Measurements from ENCODE around the gene CXCL8.

The CXCL8 gene

DNA sequence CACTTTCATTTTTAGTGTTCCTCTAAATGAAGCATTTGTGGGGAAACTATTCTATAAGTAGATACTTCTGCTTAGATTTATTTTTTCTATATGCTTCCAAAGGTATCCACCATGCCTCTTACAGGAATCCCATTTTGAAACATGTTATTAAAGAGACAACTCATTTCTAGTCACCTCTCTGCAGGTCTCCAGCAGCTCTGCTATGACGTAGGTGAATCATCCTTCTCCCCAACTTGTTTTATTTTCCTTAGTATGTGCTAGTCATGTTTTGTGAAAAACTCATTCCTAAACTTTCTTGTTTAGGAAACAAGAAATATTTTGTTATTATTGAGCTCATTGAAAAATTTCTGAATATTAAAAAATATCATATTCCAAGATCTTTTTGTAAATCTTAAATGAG lies 12.8 kb downstream of the CXCL8 start:
- DNase-seq (ENCODE audit: low read depth), result no peak
- TF ChIP-seq, protein P1, sequence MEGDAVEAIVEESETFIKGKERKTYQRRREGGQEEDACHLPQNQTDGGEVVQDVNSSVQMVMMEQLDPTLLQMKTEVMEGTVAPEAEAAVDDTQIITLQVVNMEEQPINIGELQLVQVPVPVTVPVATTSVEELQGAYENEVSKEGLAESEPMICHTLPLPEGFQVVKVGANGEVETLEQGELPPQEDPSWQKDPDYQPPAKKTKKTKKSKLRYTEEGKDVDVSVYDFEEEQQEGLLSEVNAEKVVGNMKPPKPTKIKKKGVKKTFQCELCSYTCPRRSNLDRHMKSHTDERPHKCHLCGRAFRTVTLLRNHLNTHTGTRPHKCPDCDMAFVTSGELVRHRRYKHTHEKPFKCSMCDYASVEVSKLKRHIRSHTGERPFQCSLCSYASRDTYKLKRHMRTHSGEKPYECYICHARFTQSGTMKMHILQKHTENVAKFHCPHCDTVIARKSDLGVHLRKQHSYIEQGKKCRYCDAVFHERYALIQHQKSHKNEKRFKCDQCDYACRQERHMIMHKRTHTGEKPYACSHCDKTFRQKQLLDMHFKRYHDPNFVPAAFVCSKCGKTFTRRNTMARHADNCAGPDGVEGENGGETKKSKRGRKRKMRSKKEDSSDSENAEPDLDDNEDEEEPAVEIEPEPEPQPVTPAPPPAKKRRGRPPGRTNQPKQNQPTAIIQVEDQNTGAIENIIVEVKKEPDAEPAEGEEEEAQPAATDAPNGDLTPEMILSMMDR (conservative IDR thresholded peaks at IDR 0.05; ENCODE audit: low read depth, low read length), result no peak

DNA sequence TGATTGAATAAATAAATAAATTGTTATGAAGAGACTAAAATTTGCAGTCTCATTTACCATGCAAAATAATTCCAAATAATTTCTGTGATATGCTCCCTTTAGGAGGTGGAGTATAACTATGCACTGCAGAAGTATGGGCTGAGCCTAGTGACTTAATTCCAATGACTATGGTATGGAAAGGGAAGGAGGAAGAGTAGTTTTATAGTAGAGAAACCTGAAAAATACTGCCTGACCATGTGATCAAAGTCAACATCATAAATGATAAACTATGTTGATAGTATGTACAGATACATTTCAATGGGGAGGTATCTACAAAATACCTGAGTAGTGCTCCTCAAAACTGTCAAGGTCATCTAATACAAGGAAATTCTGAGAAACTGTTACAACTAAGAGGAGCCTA lies 14.6 kb downstream of the CXCL8 start:
- no peak overlapping the region for H3K4me3 ChIP-seq (ENCODE audit: low read length)
- TF ChIP-seq, protein P1 (conservative IDR thresholded peaks at IDR 0.05; ENCODE audit: low read depth, low read length), result no peak
- no peak for DNase-seq (ENCODE audit: low read depth)

More for the DNA sequence above, 12.8 kb downstream of the CXCL8 start:
- H3K4me3 ChIP-seq (ENCODE audit: low read length), result no peak overlapping the region

DNA sequence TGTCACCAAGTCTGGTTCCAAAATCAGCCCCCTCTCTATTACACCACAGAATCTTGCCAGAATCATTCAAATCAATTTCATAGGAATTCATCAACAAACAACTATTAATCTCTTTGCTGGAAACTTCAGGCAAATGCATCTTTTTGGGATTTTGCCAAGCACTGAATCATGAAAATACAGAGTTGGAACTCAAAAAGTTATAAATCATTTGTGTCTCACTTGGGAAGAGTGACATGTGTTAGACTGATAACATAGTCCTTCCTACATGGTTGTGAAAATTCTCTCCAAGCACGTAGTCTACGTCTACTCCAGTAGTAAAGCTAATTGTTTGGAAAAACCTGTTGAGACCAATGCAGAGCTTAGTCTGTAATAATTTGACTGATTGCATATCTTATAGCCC lies 19.0 kb downstream of the CXCL8 start:
- TF ChIP-seq, protein P1 (conservative IDR thresholded peaks at IDR 0.05; ENCODE audit: low read depth, low read length), result no peak

DNA sequence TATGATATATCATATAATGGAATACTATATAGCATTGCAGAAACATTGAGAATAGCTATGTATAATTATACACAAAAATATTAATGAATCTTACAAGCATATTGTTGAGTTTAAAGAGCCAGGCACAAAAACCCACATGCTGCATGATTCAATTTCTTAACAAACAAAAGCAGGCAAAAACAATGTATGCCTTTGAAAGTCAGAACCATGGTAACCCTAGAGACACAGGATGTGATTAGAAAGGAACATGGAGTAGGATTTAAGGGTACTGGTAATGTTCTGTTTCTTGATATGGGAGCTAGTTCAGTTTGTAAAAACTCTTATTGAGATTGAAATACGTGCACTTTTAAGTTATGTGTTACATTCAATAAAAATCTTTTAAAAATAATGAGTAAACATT lies 21.5 kb downstream of the CXCL8 start:
- no peak for DNase-seq (ENCODE audit: low read depth)
- TF ChIP-seq, protein P1 (conservative IDR thresholded peaks at IDR 0.05; ENCODE audit: low read depth, low read length), result no peak
- H3K4me3 ChIP-seq (ENCODE audit: low read length), result no peak overlapping the region

More for the DNA sequence above, 19.0 kb downstream of the CXCL8 start:
- DNase-seq (ENCODE audit: low read depth), result no peak
- H3K4me3 ChIP-seq (ENCODE audit: low read length), result no peak overlapping the region

DNA sequence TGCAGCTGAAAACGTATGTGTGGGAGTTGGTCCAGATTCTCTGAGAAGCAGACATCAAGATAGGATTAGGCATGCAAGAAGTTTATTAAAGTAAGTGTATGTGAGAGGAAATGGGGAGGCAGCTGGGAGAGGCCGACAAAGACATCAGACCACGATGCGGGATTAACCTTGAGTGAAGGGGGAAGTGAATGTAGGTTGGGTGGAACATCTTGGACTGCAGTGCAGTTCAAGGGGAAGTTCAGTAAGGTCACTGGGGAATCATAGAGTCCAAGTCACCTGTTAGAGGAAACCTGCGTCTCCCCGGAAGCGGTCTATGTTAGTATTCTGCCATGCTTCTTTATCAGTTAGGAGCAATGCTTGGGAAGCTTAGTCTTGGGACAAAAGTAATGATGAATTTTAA lies 22.0 kb downstream of the CXCL8 start:
- TF ChIP-seq, protein P1 (conservative IDR thresholded peaks at IDR 0.05; ENCODE audit: low read depth, low read length), result no peak
- no peak for DNase-seq (ENCODE audit: low read depth)
- no peak overlapping the region for H3K4me3 ChIP-seq (ENCODE audit: low read length)

DNA sequence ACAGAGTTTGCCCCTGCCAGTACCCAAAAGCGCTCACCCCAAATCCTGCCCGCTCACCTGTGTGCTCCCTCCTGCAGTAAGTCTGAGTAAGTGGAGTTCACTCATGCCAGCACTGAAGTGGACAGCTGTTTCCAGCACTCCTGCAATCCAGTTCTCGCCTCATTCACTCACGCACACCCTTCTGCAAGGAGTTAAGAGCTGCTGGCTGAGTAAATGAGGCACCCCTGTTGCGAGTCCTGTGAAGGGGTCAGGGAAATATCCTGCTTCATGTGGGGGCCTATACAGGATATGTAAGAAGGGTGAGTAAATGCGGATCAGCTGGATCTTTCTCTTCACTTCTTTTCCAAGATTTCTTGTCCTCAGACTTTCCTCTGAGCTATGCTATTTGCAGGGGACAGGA lies 23.5 kb downstream of the CXCL8 start:
- no peak overlapping the region for H3K4me3 ChIP-seq (ENCODE audit: low read length)
- TF ChIP-seq, protein P1 (conservative IDR thresholded peaks at IDR 0.05; ENCODE audit: low read depth, low read length), result no peak
- no peak for DNase-seq (ENCODE audit: low read depth)

DNA sequence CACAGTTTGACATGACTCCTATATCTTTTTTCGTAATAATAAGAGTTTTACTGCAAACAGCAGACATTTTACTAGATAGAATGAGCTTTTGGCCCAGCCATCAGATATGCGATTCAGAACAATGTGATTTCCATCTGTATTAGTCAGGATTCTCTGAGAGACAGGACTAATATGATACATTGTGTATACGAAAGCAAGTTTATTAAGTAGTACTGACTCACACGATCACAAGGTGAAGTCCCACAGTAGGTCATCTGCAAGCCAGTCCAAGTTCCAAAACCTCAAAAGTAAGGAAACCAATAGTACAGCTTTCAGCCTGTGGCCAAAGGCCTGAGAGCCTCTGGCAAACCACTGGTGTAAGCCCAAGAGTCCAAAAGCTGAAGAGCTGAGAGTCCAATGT lies 24.1 kb downstream of the CXCL8 start:
- no peak overlapping the region for H3K4me3 ChIP-seq (ENCODE audit: low read length)
- TF ChIP-seq, protein P1 (conservative IDR thresholded peaks at IDR 0.05; ENCODE audit: low read depth, low read length), result no peak
- no peak for DNase-seq (ENCODE audit: low read depth)

Measured in retinal pigment epithelial cell (primary cell).